BJ (cell line): ENCODE results near the gene GYPB. TPM values are rescaled to one million over a fixed set of nuclear protein-coding genes. Genes with fewer than 3 reads are reported as not detected.
A peak's percentile ranks its signal among the peaks of the same experiment; 100 is the strongest.
"Not testable (repeated sequence)": the region's sequence is repeated elsewhere in the genome, so short reads cannot be mapped to it uniquely, and the experiment has no call there.

Source experiments
- CTCF ChIA-PET: fragments of 350-600 bp; formaldehyde crosslinking; extraction: SDS; loops from one replicate; lab custom pipeline; 2021; ENCODE audit warnings: antibody characterized with exemption, inconsistent platforms; lab: Yijun Ruan, JAX
- POLR2A ChIA-PET: fragments of 300-600 bp; sonication (Branson Sonifier 250); formaldehyde crosslinking; extraction: SDS; loops from one replicate; lab custom pipeline; 2021; ENCODE audit warnings: antibody characterized with exemption; lab: Charles Lee
- DNase-seq: peaks from one replicate; pipeline ENCODE4 v3.0.0-alpha.2; 2011; ENCODE audit warnings: low read depth
- H3K27me3 ChIP-seq: 2 replicates; pipeline ENCODE4 v1.6.0; 2011; ENCODE audit warnings: low read length; ENCODE audit not compliant: control insufficient read depth, insufficient read depth
- H3K36me3 ChIP-seq: 2 replicates; pipeline ENCODE4 v1.5.1; 2011; ENCODE audit warnings: low read length; ENCODE audit not compliant: control insufficient read depth, insufficient read depth
- H3K4me3 ChIP-seq: 2 replicates; pipeline ENCODE4 v1.5.1; 2011; ENCODE audit warnings: low read depth, mild to moderate bottlenecking, control low read depth, low read length
- polyA plus RNA-seq: library from polyadenylated mRNA; depleted of rRNA; stranded (reverse); fragments of >200 nt; gene quantifications from 2 replicates; pipeline ENCODE4 v1.2.3, GENCODE V29; 2011
- TF ChIP-seq, protein P1 (sequence below): IDR thresholded peaks from 2 replicates; pipeline ENCODE4 v1.5.1; 2011; ENCODE audit warnings: low read depth, mild to moderate bottlenecking, control low read depth, inconsistent platforms, low read length, moderate library complexity; ENCODE audit not compliant: insufficient read depth

The GYPB gene
- polyA plus RNA-seq, 1 experiment, result not detected

DNA sequence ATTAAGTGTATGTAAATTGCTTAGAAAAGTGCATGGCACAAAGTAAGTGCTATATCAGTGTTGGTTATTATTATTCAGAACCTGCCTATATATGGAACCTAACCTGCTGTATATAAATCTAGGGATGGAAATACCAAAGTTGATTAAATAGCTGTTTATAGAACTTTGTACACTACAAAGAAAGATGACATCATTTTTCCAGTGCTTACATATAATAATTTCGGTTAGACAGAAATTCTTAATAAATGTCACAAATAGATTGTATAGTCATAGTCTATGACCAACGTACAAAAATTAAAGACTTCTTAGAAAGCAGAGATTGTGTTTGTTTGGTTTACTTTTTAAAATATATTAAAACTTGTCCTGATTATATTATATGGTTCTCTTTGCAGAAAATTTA is 4.4 kb downstream of the GYPB start:
- no peaks in the 10 kb centered on the region for H3K27me3 ChIP-seq
- TF ChIP-seq, protein P1, sequence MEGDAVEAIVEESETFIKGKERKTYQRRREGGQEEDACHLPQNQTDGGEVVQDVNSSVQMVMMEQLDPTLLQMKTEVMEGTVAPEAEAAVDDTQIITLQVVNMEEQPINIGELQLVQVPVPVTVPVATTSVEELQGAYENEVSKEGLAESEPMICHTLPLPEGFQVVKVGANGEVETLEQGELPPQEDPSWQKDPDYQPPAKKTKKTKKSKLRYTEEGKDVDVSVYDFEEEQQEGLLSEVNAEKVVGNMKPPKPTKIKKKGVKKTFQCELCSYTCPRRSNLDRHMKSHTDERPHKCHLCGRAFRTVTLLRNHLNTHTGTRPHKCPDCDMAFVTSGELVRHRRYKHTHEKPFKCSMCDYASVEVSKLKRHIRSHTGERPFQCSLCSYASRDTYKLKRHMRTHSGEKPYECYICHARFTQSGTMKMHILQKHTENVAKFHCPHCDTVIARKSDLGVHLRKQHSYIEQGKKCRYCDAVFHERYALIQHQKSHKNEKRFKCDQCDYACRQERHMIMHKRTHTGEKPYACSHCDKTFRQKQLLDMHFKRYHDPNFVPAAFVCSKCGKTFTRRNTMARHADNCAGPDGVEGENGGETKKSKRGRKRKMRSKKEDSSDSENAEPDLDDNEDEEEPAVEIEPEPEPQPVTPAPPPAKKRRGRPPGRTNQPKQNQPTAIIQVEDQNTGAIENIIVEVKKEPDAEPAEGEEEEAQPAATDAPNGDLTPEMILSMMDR, result no peak
- POLR2A ChIA-PET, result no interaction called here

DNA sequence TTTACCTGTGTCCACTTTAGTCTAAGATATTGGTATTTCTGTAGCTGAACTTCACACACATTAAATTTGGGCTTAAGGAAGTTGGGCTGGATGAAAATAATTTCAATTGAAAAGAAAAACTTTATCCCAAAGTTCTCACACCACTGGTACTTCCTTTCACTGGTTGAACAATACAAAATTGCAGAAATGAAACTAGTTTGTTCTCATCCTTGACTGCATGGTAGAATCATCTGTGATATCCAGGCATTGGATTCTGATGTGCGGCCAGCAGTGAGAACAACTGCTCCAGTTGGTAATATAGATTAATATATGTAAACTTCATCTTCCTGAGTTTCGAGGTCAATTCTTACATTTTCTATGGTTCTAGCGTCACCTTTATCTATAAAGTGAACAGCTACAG is 10.6 kb downstream of the GYPB start:
- POLR2A ChIA-PET, CTCF ChIA-PET, DNase-seq, H3K27me3 ChIP-seq, H3K36me3 ChIP-seq, H3K4me3 ChIP-seq: not testable (repeated sequence)

More for the DNA sequence above, 4.4 kb downstream of the GYPB start:
- CTCF ChIA-PET, result no interaction called here
- Histone ChIP-seq H3K4me3 (no peak overlapping the region), H3K36me3 (no peaks in the 10 kb centered on the region)
- DNase-seq, result no peak

DNA sequence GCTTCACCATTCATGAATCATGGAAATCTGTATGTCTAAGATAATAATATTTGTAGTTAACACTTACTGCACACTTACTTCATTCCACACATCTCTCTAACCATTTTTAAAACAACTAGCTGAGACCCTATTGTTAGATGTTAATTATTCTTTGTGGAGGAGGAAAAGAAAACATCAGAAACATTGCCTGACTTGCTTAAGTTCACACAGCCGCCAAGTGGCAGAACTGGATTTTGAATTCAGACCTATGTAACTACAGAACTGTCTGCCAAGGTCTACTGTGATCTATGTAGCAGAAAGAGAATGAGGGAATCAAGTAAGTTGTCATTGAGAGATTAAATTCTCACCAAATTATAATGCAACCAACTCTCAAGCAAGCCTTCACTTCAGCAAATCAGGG is 11.2 kb downstream of the GYPB start:
- POLR2A ChIA-PET, H3K27me3 ChIP-seq, CTCF ChIA-PET, H3K4me3 ChIP-seq, DNase-seq, H3K36me3 ChIP-seq: not testable (repeated sequence)

DNA sequence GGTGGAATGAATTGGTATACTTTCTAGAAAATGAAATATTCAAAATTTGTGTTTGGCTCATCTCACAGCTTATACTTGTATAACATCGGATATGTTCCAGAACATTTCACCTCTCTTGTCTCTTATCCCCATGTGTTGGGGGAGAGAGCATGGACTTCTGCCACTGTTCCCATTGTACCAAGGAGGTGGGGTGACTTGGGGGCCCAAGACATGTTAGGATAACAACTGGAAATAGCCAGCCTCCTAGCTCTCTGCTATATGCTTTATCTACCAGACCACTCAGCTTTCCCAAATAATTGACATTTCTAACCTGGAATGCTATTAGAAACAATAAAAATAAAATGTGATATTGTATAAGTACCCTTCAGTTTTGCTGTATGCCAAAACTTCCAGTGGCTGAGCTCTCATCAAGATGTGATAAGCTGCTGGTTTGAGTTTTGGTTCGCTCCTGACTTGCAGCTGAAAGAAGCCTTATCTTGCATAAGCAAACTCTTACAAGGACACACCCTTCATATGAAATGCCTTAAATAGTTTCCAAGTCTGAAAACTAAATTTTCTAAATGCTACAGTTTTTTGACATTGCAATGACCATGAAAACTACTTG is 12.9 kb downstream of the GYPB start:
- CTCF ChIA-PET, H3K4me3 ChIP-seq, H3K27me3 ChIP-seq, H3K36me3 ChIP-seq, POLR2A ChIA-PET, DNase-seq: not testable (repeated sequence)

DNA sequence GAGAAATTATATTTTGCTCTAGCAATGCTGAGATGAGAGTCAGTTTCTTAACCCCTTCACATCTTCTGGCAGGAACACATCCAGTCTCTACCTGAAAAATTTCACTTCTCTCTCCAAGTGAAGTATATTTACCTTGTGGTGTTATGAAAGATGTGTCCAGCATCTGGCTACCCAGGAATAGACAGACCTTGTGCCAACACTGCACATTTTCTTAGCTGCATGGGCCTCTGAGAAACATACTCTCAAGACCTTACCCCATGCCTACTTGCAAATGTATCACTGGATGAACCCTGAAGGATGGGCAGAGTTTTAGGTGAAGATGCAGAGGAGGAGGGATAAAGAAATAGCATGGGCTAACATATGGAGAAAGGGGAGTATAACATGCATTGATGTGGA is 13.6 kb downstream of the GYPB start:
- CTCF ChIA-PET, H3K36me3 ChIP-seq, H3K27me3 ChIP-seq, POLR2A ChIA-PET, H3K4me3 ChIP-seq, DNase-seq: not testable (repeated sequence)

DNA sequence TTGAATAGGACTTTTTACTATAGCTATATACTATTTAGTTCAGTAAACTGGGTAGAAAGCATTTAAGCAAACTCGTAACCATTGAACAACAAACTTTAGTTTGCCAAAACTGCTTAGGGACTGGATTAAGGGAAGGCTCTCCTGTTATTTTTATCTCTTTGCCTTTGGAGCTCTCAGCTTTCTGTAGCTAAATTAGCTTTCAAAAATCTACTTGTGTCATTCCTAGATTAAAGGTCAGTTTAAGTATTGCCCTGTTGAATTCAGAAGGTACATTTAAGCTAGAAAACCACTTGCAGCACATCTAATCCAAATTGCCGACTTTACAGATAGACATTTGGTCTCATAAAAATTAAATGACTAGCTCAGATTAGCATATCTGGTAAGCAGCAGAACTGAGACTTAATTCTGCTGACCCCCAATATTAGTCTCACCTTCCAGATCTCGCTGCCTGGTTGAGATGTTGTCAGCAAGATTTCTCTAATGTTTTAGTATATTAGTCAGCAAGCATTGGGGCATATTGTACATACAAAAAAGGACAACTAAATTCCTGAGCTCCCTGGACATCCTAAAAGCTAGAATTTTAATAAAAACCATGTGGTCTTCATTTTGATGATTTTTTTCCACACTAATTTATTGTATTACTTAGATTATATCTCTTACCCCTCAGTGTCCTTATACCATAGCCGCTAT is 14.2 kb downstream of the GYPB start:
- peak; percentile 51 for DNase-seq
- H3K4me3 ChIP-seq, result not testable (repeated sequence)
- POLR2A ChIA-PET, result interaction anchor here (0.6 kb wide), 2 partner anchors 668 to 756 kb away, joined by 3 to 6 read pairs; partner anchors contain the start of gene GAB1

DNA sequence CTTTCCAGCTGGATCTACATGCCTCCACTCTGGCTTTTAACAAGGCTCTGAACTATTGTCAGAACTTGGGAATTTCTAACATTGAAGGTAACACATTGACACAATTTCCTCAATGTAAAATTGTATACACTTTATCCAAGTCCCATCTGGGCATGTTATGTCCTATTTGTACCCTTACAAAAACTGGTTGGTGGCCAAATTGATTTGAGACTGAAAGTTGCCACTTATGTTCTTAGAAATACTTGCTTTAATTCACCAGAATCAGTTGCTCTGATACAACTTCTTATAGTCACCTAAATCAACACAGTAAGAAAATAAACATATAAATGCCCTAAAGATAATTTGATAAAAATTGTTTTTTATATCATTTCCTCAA is 15.3 kb downstream of the GYPB start:
- H3K4me3 ChIP-seq, DNase-seq, H3K27me3 ChIP-seq, POLR2A ChIA-PET, CTCF ChIA-PET, H3K36me3 ChIP-seq: not testable (repeated sequence)

More for the DNA sequence above, 14.2 kb downstream of the GYPB start:
- H3K27me3 ChIP-seq, H3K36me3 ChIP-seq, CTCF ChIA-PET: not testable (repeated sequence)

DNA sequence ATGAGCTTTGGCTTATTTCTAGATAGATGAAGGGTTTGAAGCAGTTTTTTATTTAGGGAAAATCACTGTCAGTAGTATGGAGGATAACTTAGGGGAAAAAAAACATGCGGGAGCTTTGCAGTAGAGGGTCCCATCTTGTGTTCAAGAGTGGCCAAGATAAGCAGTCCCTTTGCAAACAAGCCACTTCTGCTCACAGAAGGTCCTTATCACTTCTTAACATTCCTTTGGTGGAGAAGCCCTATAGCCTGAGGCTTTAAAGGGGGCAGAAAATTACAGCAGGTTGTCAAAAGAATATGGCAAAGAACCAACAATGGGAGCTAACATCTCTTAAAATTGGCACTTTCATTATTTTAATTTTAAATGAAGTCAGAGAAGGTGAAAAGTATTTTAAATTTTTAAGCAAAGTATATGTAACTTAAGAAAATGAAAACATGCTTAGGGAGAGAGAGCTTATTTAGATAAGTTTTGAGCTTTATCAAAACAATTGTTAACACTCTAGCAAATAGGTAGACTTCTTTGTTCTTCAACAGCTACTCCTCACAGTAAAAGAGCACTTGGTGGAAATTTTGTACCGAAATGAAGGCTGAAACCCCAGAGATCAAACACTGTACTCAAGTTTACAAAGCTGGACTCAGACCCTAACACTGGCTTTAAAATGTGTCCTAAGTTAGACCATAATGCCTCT is 15.8 kb downstream of the GYPB start:
- POLR2A ChIA-PET, H3K27me3 ChIP-seq, H3K4me3 ChIP-seq, H3K36me3 ChIP-seq, DNase-seq, CTCF ChIA-PET: not testable (repeated sequence)

DNA sequence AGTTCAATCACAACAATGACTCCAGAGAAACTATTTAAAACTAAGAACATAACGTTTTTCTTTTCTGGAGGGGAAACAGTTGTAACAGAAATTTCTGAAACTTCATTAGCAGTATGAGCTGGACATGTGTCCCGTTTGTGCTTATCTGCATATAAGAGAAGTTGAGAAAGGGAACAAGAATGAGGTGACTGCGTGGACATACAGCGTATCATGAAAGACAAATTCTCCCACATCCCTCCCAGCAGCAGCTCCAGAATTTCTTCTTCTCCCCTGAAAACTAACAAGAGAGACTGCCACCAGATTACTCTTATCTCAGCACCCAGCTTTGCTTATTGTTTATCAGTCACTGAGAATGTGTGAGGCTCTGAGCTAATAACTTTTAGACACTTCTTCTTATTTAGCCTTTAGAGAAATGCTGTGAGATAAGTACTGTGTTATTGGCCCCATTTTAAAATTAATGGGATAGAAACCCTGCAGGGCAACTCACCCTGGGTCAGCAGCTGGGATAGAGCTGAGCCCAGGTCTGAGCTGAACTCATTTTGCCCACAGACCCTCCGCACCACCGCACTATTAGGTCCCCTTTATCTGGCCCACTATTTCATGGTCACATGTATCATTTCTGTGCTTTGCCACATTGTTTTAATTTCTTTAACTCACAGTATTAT is 18.7 kb downstream of the GYPB start:
- H3K4me3 ChIP-seq, H3K27me3 ChIP-seq, H3K36me3 ChIP-seq, CTCF ChIA-PET, POLR2A ChIA-PET, DNase-seq: not testable (repeated sequence)

DNA sequence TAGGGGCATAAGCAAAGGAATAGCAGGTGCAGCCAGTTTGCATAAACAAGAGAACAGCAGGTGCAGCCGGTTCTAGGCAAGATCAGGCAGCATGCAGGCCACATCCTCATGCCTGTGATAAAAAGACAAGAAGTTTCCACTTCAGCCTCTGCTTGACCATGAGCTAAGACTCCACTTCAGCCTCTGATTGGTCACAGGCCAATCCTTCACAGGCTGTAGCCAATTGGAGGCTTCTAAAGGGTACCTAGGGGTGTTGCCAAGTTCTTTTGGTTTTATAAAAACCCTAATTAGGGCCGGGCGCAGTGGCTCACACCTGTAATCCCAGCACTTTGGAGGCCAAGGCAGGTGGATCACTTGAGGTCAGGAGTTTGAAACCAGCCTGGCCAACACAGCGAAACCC is 23.0 kb downstream of the GYPB start:
- POLR2A ChIA-PET, H3K36me3 ChIP-seq, CTCF ChIA-PET, H3K27me3 ChIP-seq, H3K4me3 ChIP-seq, DNase-seq: not testable (repeated sequence)

DNA sequence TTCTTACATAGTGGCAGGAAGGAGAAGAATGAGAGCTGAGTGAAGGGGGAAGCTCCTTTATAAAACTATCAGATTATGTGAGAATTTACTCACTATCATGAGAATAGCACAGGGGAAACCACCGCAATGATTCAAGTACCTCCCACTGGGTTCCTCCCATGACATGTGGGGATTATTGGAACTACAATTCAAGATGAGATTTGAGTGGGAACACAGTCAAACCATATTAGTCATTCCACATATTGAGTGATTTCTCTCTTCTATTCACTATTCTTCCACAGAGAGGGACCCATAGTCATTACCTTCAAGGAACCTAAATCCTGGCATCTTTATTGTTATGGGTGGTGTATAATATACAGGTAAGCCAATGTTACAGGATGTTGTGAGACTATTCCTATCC is 27.4 kb downstream of the GYPB start:
- H3K36me3 ChIP-seq, H3K4me3 ChIP-seq, POLR2A ChIA-PET, CTCF ChIA-PET, DNase-seq, H3K27me3 ChIP-seq: not testable (repeated sequence)
